Activated CD4-positive, alpha-beta T cell treated with anti-CD3 and anti-CD28 coated beads, Interleukin-2, amount 10 ng/mL, durations not matched to agents 24 days and 14 days (primary cell): ENCODE measurements around the gene HDAC9. TPM values are rescaled to one million over a fixed set of nuclear protein-coding genes. Genes with fewer than 3 reads are reported as not detected.

ENCODE experiments used
- DNase-seq: peaks from one replicate; pipeline ENCODE4 v3.0.0; 2022
- H3K27ac Mint-ChIP-seq: one replicate; pipeline ENCODE4 v1.8.0; 2022; ENCODE audit warnings: mild to moderate bottlenecking, mixed read lengths
- H3K27me3 Mint-ChIP-seq: one replicate; pipeline ENCODE4 v1.8.0; 2022; ENCODE audit warnings: mixed read lengths
- H3K36me3 Mint-ChIP-seq: one replicate; pipeline ENCODE4 v1.8.0; 2022; ENCODE audit warnings: low read depth, mild to moderate bottlenecking, mixed read lengths
- H3K4me1 Mint-ChIP-seq: one replicate; pipeline ENCODE4 v1.8.0; 2021; ENCODE audit warnings: mixed read lengths
- H3K4me3 Mint-ChIP-seq: one replicate; pipeline ENCODE4 v1.8.0; 2022; ENCODE audit warnings: mild to moderate bottlenecking, moderate library complexity, mixed read lengths
- H3K9me3 Mint-ChIP-seq: one replicate; pipeline ENCODE4 v1.8.0; 2021; ENCODE audit warnings: mixed read lengths
- intact Hi-C: fragments of 100-400 bp; cut with micrococcal nuclease; formaldehyde crosslinking; loops from one replicate; pipeline ENCODE4 v1.15.1; 2023
- total RNA-seq: library from RNA; stranded (reverse); gene quantifications from 2 replicates; pipeline ENCODE4 v1.2.3, GENCODE V29; 2022

Gene HDAC9
- total RNA-seq, 1 donor from 2014 or later: 3.0 TPM

DNA sequence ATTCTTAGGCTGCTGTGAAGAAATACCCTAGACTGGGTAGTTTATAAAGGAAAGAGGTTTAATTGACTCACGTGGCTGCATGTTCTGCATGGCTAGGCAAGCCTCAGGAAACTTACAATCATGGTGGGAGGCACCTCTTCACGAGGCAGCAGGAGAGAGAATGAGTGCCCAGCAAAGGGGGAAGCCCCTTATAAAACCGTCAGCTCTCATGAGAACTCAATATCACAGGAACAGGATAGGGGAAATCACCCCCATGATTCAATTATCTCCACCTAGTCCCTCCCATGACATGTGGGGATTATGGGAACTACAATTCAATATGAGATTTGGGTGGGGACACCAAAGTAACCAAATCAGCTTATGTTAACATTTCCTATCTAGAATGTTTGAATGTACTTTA, 362.7 kb downstream of the HDAC9 start:
- no peaks in the 10 kb centered on the region for H3K27me3 Mint-ChIP-seq
- intact Hi-C loops: loop anchor here (1.0 to 5.0 kb wide), 3 partner anchors 8 to 1626 kb away; no protein-coding TSS in a partner anchor
- peaks cover 17% of the 10 kb centered on the region for H3K36me3 Mint-ChIP-seq
- H3K4me3 Mint-ChIP-seq: no peak overlapping the region
- H3K9me3 Mint-ChIP-seq: peaks cover 11% of the 10 kb centered on the region
- peaks cover 17% of the 10 kb centered on the region for H3K4me1 Mint-ChIP-seq
- peak overlapping the region; percentile 72 for H3K27ac Mint-ChIP-seq
- DNase-seq: no peak

DNA sequence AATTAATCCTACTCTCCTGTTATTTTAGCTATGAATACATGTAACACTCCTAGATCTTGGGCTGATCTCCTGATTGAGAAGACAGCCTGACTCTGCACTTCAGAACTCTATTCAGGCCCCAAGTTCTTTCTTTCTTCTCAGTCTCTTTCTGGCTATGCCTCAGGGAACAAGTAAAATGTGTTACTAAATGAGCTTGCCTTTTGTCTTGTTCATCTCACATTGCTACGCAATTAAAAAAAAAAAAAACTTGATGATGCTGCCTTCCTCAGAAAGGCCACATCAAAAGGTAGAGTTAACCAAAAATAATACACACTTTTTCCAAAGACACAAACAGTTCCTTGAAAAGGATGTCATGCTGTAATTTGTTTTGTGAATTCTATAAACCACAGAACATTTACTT, 363.8 kb downstream of the HDAC9 start:
- H3K27ac Mint-ChIP-seq: peak overlapping the region; percentile 86
- H3K4me1 Mint-ChIP-seq: peaks cover 20% of the 10 kb centered on the region

DNA sequence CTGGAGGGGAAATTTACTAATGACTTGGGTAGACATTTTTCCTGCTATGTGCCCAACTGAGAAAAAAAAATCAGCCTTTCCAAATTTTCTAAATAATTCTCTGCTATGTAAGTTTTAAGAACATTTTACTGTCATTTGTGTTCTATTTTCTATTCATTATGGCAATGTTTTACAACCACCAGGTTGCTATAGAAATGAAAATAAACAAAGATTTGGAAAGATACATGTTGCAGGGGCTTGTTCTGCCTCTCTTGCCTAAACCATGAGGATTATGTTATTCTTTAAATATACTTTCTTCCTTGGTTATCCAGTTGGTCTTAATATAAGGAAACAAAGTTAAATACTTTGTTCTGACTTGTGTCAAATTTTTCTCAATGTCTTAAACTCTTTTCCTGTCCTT, 364.7 kb downstream of the HDAC9 start:
- Mint-ChIP-seq H3K27ac (peak overlapping the region; percentile 85), H3K9me3 (peaks cover 24% of the 10 kb centered on the region), H3K4me1 (peaks cover 25% of the 10 kb centered on the region), H3K36me3 (peaks cover 32% of the 10 kb centered on the region), H3K27me3 (no peaks in the 10 kb centered on the region), H3K4me3 (no peak overlapping the region)
- no peak for DNase-seq
- intact Hi-C loops: loop anchor here (5.0 kb wide), 1 partner anchor 118 kb away; no protein-coding TSS in a partner anchor

More for the DNA sequence above, 363.8 kb downstream of the HDAC9 start:
- Mint-ChIP-seq H3K4me3 (peak overlapping the region; percentile 9), H3K27me3 (no peaks in the 10 kb centered on the region), H3K36me3 (peaks cover 24% of the 10 kb centered on the region), H3K9me3 (peaks cover 17% of the 10 kb centered on the region)
- peak; percentile 69 for DNase-seq
- intact Hi-C loops: loop anchor here (2.0 to 5.0 kb wide), 2 partner anchors 15 to 1627 kb away; no protein-coding TSS in a partner anchor

DNA sequence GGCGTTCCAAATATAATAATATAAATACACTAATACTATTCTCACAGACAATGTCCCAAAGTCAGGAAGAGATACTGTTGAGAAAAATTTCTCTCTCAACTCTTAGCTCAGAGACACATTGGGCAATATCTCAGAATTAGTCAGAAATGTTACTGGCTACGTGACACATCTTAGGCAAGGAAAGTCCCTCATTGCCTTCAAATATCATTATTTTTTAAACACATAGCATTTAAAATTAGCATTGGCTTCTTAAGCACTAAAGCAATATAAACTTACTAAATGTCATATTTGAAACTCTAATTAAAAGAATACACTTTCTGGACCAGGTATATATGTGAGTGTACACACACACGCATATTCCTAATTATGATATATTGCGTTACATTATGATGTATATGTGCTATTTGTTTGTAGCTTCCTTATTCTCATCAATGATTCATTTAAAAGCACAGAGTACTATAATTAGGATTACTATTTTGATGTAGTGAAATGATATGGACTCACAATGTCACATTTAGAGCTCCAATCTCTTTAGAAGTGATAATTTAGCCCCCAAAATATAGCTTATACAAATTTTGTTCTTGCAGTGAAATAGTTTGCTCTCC, 366.1 kb downstream of the HDAC9 start:
- no peak for DNase-seq
- Mint-ChIP-seq H3K4me1 (peaks cover 31% of the 10 kb centered on the region), H3K27me3 (no peaks in the 10 kb centered on the region), H3K27ac (peak overlapping the region; percentile 70), H3K9me3 (peaks cover 30% of the 10 kb centered on the region), H3K36me3 (peaks cover 33% of the 10 kb centered on the region), H3K4me3 (no peak overlapping the region)
- intact Hi-C loops: loop anchor here (1.0 to 5.0 kb wide), 2 partner anchors 119 to 222 kb away; no protein-coding TSS in a partner anchor

DNA sequence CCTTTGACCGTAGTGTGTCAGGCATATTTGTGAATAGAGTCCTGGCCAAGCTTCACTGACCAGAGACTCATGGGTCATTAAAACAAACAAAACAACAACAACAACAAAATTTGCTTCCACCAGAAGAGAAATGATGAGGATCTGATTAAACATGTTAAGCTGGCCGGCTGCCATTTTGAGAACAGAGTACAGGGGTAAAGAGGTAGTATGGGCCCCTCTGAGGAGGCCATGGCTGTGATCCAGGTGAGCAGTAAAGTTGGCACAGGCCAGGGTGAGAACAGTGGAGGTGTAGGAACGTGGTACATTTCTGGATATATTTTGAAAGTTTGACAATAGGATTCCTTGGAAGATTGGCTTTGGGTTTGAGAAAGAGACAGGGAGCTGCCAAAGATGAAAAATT, 369.4 kb downstream of the HDAC9 start:
- Mint-ChIP-seq H3K9me3 (peaks cover 26% of the 10 kb centered on the region), H3K27ac (peak overlapping the region; percentile 84), H3K27me3 (no peaks in the 10 kb centered on the region), H3K4me3 (no peak overlapping the region), H3K36me3 (peaks cover 19% of the 10 kb centered on the region), H3K4me1 (peaks cover 27% of the 10 kb centered on the region)
- no peak for DNase-seq
- intact Hi-C loops: loop anchor here (5.0 kb wide), 1 partner anchor 123 kb away; no protein-coding TSS in a partner anchor

DNA sequence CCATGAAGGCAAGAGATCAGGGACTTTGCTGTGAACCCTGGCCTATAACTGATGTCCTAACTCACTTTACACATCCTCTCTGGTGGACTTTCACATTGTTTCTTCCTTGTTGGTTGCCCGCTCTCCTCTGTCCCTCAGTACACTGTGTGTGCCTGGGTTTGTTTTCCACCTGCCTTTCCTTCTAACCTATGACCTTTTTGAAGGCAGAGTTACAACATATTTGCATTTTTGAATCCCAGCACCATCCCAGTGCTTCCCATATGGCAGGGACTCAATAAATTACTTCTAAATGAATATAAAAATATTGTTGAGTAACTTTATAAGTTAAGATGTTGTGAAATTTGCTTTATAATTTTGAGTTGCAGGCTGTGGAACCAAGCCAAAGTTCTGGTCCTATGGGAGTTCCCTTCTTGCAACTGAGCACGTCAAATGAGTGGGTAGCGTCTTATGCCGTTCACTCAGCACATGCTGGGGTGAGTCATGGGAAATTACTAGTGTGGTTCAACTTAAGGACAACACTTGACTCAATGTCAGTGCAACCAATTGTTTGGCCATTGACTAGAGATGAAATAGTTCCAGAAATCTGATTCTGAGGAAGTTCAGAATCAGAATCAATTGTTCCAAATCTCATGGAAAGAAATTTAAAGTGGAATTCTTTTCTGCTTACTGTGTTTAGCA, 370.9 kb downstream of the HDAC9 start:
- intact Hi-C loops: loop anchor here (1.0 kb wide), 1 partner anchor 8 kb away; no protein-coding TSS in a partner anchor
- peaks cover 26% of the 10 kb centered on the region for H3K9me3 Mint-ChIP-seq
- no peaks in the 10 kb centered on the region for H3K27me3 Mint-ChIP-seq
- DNase-seq: peak; percentile 64
- H3K4me1 Mint-ChIP-seq: peaks cover 25% of the 10 kb centered on the region
- peaks cover 19% of the 10 kb centered on the region for H3K36me3 Mint-ChIP-seq
- H3K4me3 Mint-ChIP-seq: no peak overlapping the region
- peak overlapping the region; percentile 86 for H3K27ac Mint-ChIP-seq

DNA sequence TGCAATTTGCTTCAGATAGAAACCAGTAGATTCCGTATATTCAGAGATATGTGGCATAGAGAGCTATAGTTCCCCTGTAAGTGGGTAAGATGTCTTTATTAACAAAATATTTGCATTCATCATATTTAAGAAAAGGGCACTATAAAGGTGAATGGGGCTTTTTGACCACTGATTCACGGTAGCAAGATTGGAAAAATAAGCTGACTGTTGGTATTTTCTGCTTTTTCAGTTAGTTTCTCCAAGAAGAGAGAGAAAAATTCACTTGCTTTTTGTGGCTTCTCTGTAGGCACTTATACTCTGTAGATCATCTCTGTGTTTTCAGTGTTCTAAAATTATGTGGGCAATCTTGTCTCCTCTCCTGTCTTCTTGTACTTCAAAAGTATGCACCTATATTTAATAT, 376.8 kb downstream of the HDAC9 start:
- intact Hi-C loops: no loop called here
- no peak overlapping the region for H3K27ac Mint-ChIP-seq
- no peaks in the 10 kb centered on the region for H3K4me1 Mint-ChIP-seq
- H3K27me3 Mint-ChIP-seq: peaks cover 2% of the 10 kb centered on the region
- peaks cover 2% of the 10 kb centered on the region for H3K9me3 Mint-ChIP-seq
- no peaks in the 10 kb centered on the region for H3K36me3 Mint-ChIP-seq
- no peak overlapping the region for H3K4me3 Mint-ChIP-seq
- no peak for DNase-seq

DNA sequence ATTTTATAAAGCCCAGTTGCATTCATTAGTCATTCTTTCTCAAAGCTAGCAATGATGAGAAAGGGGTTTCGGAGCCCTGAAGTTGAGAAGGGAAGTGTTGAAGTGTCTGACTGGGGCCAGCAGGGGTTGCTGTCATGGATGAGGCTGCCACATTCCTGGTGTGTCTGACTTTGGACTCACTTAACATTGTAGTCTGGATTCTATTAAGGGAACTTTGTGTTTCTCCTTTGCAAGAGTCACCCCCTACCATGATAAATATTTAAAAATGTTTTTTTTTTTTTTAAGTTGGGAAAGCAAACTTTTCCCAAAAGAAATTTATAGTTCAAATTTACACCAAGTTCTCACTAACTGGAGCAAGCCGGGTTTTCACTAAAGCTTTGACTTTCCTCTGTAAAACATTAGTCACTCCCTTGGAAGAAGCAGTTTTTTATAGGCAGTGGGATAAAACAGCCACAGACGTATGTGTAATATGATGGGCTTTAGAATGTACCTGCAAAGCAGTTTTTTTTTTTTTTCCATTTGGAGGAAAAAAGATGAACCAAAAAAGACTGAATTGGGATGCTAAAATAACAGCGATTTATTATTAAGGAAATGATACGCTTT, 378.3 kb downstream of the HDAC9 start:
- Mint-ChIP-seq H3K27me3 (peaks cover 2% of the 10 kb centered on the region), H3K4me1 (no peaks in the 10 kb centered on the region), H3K27ac (no peak overlapping the region), H3K36me3 (no peaks in the 10 kb centered on the region), H3K9me3 (peaks cover 2% of the 10 kb centered on the region), H3K4me3 (no peak overlapping the region)
- intact Hi-C loops: no loop called here
- DNase-seq: no peak

DNA sequence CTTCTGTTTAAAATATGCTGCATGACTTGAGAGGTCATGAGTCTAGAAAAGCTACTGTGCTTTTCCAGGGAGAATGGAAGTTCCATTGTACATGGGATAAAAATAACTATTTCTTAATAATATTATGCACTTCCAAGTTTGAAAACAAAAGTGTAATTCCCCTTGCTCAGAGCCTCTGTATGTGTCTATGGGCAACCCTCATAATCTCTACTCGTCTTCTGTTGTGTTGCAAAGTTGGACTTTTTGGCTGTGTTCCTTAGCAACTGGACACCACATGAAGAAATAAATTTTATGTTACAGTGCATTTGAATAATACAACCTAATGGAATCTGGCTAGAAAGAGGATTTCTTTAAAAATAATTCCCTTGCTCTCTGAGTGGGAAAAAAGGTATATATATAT, 379.3 kb downstream of the HDAC9 start:
- intact Hi-C loops: no loop called here
- H3K36me3 Mint-ChIP-seq: no peaks in the 10 kb centered on the region
- H3K27ac Mint-ChIP-seq: no peak overlapping the region
- peaks cover 2% of the 10 kb centered on the region for H3K9me3 Mint-ChIP-seq
- no peak for DNase-seq
- peaks cover 2% of the 10 kb centered on the region for H3K27me3 Mint-ChIP-seq
- no peaks in the 10 kb centered on the region for H3K4me1 Mint-ChIP-seq
- no peak overlapping the region for H3K4me3 Mint-ChIP-seq

DNA sequence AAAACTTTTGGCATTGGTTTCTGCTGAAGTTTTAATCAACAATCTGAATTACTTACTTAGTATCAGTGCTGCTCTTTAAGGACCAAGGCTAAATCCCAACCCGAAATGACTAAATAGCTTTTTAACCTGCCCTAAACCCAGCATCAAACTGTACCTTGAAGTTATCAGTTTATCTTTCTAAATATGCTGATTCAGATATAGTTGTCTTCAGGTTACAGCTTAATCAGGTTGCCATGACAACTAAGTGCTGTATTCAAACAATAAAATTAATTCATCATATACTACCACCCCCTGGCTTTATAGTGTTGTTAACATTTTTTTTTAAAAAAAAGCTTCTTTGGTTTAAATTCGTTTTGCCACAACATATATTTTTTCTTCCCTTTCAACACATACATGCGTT, 382.3 kb downstream of the HDAC9 start:
- Mint-ChIP-seq H3K27ac (no peak overlapping the region), H3K9me3 (no peaks in the 10 kb centered on the region)
- no peak for DNase-seq

DNA sequence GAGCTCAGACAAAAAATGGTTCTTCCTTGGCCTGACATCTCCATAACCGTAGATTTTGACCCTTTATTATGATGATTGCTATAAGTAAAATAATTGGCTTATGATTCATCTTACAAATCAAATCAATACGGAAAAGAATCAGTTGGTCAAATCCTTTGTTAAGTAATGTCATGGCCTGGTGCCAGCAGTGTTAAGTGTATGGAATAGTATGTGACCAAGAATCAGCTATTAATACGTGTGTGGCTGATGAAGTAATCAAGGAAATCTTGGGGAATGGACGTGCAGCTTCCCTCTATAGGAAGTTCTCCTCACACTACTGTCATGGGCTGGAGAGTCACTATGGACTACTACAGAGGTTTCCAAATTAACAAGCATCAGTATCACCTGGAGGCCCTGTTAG, 391.3 kb downstream of the HDAC9 start:
- Mint-ChIP-seq H3K27me3 (peaks cover 1% of the 10 kb centered on the region), H3K9me3 (no peaks in the 10 kb centered on the region), H3K4me3 (no peak overlapping the region), H3K36me3 (no peaks in the 10 kb centered on the region), H3K4me1 (no peaks in the 10 kb centered on the region), H3K27ac (no peak overlapping the region)
- intact Hi-C loops: no loop called here
- no peak for DNase-seq

More for the DNA sequence above, 382.3 kb downstream of the HDAC9 start:
- H3K36me3 Mint-ChIP-seq: no peaks in the 10 kb centered on the region
- H3K4me3 Mint-ChIP-seq: no peak overlapping the region
- H3K4me1 Mint-ChIP-seq: no peaks in the 10 kb centered on the region
- no peaks in the 10 kb centered on the region for H3K27me3 Mint-ChIP-seq
- intact Hi-C loops: no loop called here

DNA sequence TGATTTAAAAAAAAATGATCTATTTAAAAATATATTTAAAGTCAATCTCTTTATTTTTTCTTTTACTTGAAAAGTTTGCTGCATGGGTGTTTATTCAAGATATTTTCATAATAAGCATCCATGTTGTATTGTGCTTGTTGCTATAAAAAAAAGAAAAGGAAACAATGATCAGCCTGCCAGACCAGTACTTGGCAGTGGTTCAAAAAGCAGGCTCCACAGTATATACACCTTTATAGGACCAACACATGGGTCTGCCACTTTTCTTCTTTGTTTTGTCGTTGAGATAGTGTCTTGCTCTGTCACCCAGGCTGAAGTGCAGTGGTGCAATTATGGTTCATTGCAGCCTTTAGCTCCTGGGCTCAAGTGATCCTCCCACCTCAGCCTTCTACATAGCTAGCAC, 393.9 kb downstream of the HDAC9 start:
- no peak overlapping the region for H3K27ac Mint-ChIP-seq
- intact Hi-C loops: no loop called here
- H3K27me3 Mint-ChIP-seq: no peaks in the 10 kb centered on the region
- H3K4me1 Mint-ChIP-seq: no peaks in the 10 kb centered on the region
- no peak for DNase-seq
- H3K9me3 Mint-ChIP-seq: no peaks in the 10 kb centered on the region
- no peak overlapping the region for H3K4me3 Mint-ChIP-seq
- no peaks in the 10 kb centered on the region for H3K36me3 Mint-ChIP-seq

DNA sequence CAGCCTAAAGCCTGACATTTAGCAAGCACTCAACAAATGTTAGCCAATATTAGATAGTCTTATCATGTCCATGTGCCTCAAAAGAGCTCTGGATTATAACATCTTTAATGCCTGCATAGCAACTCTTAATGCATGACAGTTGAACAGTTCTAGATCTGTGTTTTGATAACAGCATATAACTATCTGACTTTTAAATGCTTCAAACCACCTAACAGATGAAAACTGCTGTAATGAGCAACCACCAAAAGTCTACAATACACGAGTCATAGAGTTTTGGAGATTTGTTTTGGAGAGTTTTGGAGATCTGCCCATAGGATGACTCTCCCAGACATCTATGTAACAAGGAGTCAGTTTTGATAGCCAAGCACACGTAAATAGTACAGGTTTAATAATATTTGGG, 394.6 kb downstream of the HDAC9 start:
- Mint-ChIP-seq H3K27me3 (no peaks in the 10 kb centered on the region), H3K36me3 (no peaks in the 10 kb centered on the region), H3K4me1 (no peaks in the 10 kb centered on the region), H3K27ac (no peak overlapping the region), H3K9me3 (no peaks in the 10 kb centered on the region), H3K4me3 (no peak overlapping the region)
- intact Hi-C loops: no loop called here
- no peak for DNase-seq
